Superior temporal gyrus (tissue), 1 donor: ENCODE data around the gene KRTAP9-3.
"Not testable (repeated sequence)": the region's sequence is repeated elsewhere in the genome, so short reads cannot be mapped to it uniquely, and the experiment has no call there.

Experiments used
- DNase-seq: peaks from one replicate; pipeline ENCODE4 v3.0.0-alpha.2; 2016; ENCODE audit errors: extremely low spot score

KRTAP9-3 gene

GRCh38 chr17:41232399-41233105, at the start of gene KRTAP9-3:
Gene KRTAP9-3 (plus strand): TSS chr17:41232449. CDS start chr17:41232502, 53 bp downstream.
- not testable (repeated sequence) for DNase-seq

GRCh38 chr17:41184480-41184961, 47.7 kb upstream of the KRTAP9-3 start, which contains the start of gene KRTAP4-1:
Gene KRTAP4-1 (minus strand): TSS chr17:41184911. CDS start chr17:41184854, 57 bp downstream.
- DNase-seq: no peak

- DNase-seq: no peak
These were observed 47.2 kb upstream of the KRTAP9-3 start for GRCh38 chr17:41185001-41185400.

- DNase-seq: no peak
These were observed 45.4 kb upstream of the KRTAP9-3 start for GRCh38 chr17:41186872-41187271.

- DNase-seq: not testable (repeated sequence)
These were observed 42.4 kb upstream of the KRTAP9-3 start, which contains the start of gene KRTAP9-1 for GRCh38 chr17:41189837-41190318. Gene KRTAP9-1 (plus strand): TSS chr17:41189887. CDS start chr17:41189887, 0 bp downstream.

- DNase-seq: no peak
These were observed 41.9 kb upstream of the KRTAP9-3 start for GRCh38 chr17:41190328-41190727.

DNA sequence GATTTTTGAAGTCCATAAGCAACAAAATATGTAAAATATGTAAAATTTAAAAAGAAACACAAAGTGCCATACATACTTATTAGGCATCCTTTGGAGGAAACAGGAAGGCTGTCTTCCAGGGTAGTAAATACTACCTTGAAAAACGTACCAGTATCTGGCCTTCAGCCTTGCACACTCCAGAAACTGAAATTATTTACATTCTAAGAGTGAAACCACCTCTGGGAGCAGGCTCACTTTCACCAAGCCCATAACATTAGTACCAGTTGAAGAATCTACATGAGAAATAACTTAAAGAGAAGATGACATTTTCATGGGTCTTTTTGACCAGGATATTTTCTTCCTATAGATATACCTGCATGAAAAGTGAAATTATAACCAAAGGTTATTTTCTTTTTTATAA, 36.2 kb upstream of the KRTAP9-3 start:
- no peak for DNase-seq

DNA sequence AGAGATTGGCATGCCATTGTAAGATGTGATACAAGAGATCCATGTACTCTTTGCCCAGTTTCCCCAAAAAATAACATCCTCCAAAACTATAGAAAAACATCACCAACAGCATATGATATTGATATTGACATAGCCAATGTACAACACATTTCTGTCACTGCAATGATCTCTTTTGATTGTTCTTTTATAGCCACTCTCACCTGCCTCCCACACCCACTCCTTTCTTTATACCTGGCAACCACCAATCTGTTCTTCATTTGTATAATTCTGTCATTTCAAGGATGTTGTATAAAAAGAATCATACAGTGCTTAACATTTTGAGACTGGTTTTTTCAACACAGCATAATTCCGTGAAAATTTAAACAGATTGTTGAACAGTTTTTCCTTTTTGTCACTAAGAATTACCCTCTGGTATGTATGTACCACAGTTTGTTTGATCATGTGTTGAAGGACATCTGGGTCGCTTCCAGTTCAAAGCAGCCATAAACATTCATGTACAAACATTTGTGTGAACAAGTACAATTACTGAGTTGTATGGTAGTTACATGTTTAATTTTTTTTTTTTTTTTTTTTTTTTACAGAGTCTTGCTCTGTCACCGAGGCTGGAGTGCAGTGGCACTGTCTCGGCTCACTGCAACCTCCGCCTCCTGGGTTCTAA, 32.7 kb upstream of the KRTAP9-3 start:
- no peak for DNase-seq

GRCh38 chr17:41211845-41212466, 20.3 kb upstream of the KRTAP9-3 start:
- no peak for DNase-seq

- no peak for DNase-seq
These were observed 19.6 kb upstream of the KRTAP9-3 start for GRCh38 chr17:41212524-41213169.

DNA sequence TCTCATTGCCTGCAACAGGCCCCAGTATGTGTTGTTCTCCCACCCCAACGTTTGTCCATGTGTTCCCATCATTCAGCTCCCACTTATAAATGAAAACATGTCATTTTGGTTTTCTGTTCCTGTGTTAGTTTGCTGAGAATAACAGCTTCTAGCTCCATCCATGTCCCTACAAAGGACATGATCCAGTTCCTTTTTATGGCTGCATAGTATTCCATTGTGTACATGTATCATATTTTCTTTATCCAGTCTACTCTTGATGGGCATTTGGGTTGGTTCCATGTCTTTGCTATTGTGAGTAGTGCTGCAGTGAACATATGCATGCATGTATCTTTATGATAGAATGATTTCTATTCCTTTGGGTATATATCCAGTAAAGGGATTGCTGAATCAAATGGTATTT, 16.6 kb upstream of the KRTAP9-3 start:
- DNase-seq: no peak

GRCh38 chr17:41223821-41224220, 8.4 kb upstream of the KRTAP9-3 start:
- no peak for DNase-seq

- DNase-seq: no peak
These were observed 6.2 kb upstream of the KRTAP9-3 start for GRCh38 chr17:41226051-41226450.

DNA sequence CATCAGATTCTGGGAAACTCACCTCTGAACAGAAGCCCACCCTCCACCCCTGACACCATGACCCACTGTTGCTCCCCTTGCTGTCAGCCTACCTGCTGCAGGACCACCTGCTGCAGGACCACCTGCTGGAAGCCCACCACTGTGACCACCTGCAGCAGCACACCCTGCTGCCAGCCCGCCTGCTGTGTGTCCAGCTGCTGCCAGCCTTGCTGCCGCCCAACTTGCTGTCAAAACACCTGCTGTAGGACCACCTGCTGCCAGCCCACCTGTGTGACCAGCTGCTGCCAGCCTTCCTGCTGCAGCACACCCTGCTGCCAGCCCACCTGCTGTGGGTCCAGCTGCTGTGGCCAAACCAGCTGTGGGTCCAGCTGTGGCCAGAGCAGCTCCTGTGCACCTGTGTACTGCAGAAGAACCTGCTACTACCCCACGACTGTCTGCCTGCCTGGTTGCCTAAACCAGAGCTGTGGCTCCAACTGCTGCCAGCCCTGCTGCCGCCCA, 5.6 kb upstream of the KRTAP9-3 start, which contains the start of gene KRTAP9-2:
Gene KRTAP9-2, plus strand, starts transcription at position 51 of the 498 bp plus-strand sequence. Its CDS starts 7 bp downstream, at position 58.
- not testable (repeated sequence) for DNase-seq

- no peak for DNase-seq
These were observed 2.2 kb upstream of the KRTAP9-3 start for GRCh38 chr17:41230094-41230493.

DNA sequence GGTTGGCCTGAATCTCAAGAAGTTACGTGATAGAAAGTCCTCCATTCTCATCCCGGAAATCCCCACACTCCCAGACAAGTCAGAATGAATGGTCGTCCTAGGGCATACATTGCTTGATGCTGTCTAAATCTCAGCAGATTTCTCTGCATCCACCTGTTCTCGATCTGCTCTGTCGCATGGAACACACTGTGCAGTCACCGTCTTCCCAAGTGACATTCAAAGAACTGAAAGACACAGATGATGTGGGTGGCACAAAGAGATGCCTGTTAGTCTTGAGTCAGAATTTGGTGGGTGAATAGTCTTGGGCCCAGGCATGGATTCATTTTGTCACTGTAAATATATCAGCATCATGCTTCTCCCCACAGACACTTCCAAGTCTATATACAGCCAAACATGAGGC, 518 bp upstream of the KRTAP9-3 start:
- no peak for DNase-seq

- DNase-seq: not testable (repeated sequence)
These were observed 4.9 kb downstream of the KRTAP9-3 start for GRCh38 chr17:41237116-41237515.

- DNase-seq: not testable (repeated sequence)
These were observed 5.7 kb downstream of the KRTAP9-3 start, which contains the start of gene KRTAP9-8 for GRCh38 chr17:41237949-41238437. Gene KRTAP9-8 (plus strand): TSS chr17:41237999. CDS start chr17:41238052, 53 bp downstream.

GRCh38 chr17:41246995-41247787, 14.9 kb downstream of the KRTAP9-3 start:
- DNase-seq: not testable (repeated sequence)

DNA sequence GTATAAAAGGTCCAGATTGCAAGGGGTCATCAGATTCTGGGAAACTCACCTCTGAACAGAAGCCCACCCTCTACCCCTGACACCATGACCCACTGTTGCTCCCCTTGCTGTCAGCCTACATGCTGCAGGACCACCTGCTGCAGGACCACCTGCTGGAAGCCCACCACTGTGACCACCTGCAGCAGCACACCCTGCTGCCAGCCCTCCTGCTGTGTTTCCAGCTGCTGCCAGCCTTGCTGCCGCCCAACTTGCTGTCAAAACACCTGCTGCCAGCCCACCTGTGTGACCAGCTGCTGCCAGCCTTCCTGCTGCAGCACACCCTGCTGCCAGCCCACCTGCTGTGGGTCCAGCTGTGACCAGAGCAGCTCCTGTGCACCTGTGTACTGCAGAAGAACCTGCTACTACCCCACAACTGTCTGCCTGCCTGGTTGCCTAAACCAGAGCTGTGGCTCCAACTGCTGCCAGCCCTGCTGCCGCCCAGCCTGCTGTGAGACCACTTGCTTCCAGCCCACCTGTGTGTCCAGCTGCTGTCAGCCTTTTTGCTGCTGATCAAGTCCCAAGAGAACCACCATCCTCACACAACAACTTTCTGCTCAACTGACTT, 17.5 kb downstream of the KRTAP9-3 start, which contains the start of gene KRTAP9-4:
Gene KRTAP9-4, plus strand, starts transcription at position 51 of the 604 bp plus-strand sequence. Its CDS starts 34 bp downstream, at position 85.
- DNase-seq: not testable (repeated sequence)
